Stimulated activated CD8-positive, alpha-beta memory T cell treated with anti-CD3 and anti-CD28 coated beads, Interleukin-15, amount 100 ng/mL, for 1 hour (primary cell): ENCODE measurements around the gene UCK2.
"Not testable (repeated sequence)": the region's sequence is repeated elsewhere in the genome, so short reads cannot be mapped to it uniquely, and the experiment has no call there.

Source experiments
- DNase-seq: peaks from one replicate; pipeline ENCODE4 v3.0.0-alpha.2; 2020; ENCODE audit warnings: low read depth

UCK2 gene

GRCh38 chr1:165827268-165828102 lies at the start of gene UCK2:
UCK2 (plus strand) TSS chr1:165827614; CDS start chr1:165827834, 220 bp downstream.
- peak; percentile 14 for DNase-seq

- not testable (repeated sequence) for DNase-seq
Measured at GRCh38 chr1:165778197-165778596, 49.2 kb upstream of the UCK2 start.

- not testable (repeated sequence) for DNase-seq
Measured at GRCh38 chr1:165783519-165783918, 43.9 kb upstream of the UCK2 start.

GRCh38 chr1:165787741-165788140 lies 39.7 kb upstream of the UCK2 start:
- DNase-seq, result no peak

GRCh38 chr1:165793951-165794350 lies 33.5 kb upstream of the UCK2 start:
- DNase-seq, result no peak

DNA sequence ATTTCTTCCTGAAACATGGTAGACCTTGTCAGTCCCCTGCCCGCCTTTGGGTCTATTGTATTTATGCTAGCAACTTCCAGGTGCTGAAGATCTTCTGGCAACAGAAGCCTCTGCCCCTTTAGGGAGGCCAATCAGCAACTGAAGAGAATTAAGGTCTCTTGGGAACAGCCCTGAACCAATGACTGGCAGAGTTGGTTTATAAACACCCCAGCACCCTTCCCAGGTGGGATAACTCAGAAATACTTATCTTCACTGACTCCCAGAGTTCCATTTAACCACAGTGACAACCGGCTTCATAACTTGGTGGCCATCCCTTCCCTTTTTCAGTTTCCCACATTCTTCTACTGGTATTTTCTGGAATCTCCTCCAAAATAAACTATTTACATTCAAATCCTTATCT lies 31.5 kb upstream of the UCK2 start:
- DNase-seq, result no peak

DNA sequence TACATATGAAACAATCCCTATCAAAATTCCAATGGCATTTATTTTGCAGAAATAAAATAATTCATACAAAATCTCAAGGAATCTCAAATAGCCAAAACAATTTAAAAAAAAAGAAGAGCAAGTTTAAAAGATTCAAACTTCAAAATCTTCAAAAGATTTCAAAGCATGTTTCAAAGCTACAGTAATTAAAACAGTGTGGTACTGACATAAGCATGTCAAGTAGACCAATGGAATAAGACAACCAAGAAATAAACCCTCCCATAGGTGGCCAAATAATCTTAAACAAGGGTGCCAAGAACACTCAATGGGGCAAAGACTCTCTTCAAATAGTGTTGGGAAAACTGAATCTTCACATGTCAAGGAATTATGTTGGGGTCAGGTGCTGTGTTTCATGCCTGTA lies 28.0 kb upstream of the UCK2 start:
- no peak for DNase-seq

GRCh38 chr1:165804513-165804912 lies 22.9 kb upstream of the UCK2 start:
- DNase-seq, result not testable (repeated sequence)

DNA sequence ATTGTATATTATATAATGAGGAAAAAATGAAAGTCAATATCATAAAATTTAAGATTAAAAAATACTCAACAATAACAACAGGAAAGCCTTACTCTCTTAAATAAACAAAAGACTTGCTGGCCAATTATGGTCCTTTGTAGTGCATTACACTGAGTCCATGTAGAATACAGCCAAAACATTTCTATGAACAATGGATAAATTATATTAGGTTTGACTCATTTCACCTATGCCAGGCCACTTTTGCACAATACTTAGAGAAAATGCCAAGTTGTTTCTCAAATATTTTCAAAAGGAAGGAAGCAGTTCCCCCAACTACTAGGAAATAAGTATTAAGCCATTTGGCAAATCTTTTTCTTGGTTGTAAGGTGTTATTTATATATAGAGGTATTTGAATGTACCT lies 19.8 kb upstream of the UCK2 start:
- no peak for DNase-seq

DNA sequence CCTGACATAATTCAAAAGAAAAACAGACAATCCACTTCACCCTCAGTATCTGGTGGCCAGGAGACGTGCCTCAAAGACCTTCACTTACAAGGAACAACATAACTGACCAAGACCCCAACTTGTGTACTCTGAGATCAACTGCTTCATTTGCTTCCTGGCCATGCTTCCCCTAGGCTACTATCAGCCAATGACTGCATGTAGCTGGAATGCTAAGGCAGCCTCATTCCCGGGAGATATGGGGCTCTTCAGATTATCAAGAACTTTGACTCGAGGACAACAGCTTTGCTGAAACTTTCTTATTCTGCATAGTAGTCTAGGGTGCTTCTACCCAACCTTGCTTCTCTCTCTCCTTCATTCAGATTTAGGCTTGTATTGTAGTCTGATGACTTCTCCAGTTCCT lies 11.7 kb upstream of the UCK2 start:
- no peak for DNase-seq

GRCh38 chr1:165816157-165816556 lies 11.3 kb upstream of the UCK2 start:
- DNase-seq, result no peak

DNA sequence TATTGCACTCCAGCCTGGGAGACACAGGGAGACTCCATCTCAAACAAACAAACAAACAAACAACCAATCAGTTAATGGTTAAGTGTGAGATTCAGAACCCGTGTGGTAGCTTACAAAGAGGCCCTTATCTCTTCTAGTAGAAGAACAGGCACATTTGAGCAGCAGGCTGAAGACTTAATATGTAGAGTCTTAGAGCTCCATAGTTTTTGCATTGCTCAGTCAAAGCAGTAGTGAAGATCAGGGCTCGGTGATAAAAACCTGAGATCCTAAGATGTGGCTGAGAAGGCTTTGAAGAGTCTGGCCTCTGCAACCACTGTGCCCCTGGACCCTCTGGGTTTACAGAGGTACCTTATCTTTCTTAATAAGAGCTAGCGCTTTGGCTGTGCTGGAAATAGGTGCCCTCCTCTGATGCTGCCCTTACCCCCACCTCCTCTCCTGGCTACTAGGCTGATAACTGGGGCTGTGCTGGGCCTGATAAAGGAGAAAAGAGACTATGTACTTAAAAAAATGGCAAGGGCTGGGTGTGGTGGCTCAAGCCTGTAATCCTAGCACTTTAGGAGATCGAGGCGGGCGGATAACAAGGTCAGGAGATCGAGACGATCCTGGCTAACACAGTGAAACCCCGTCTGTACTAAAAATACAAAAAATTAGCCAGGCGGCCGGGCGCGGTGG lies 10.5 kb upstream of the UCK2 start:
- DNase-seq, result no peak

GRCh38 chr1:165823552-165824268 lies 3.7 kb upstream of the UCK2 start:
- no peak for DNase-seq

DNA sequence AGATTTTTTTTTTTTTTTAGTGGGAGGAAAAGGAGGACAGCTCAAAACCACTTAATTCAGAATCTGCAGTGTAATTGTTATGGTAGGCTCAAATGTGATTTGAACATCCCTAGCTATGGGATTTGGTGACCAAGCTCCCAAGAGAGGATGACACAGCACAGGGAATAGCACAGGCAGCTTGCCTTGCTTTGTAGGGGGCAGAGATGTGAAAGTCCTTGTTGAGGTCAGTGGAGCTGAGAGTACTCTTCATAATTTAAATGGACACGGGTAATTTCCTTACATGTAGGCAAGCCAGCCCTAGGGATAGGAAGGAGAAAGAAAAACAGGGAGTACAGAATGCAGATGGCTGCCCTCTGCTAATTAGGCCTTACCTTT lies 3.2 kb upstream of the UCK2 start:
- no peak for DNase-seq

DNA sequence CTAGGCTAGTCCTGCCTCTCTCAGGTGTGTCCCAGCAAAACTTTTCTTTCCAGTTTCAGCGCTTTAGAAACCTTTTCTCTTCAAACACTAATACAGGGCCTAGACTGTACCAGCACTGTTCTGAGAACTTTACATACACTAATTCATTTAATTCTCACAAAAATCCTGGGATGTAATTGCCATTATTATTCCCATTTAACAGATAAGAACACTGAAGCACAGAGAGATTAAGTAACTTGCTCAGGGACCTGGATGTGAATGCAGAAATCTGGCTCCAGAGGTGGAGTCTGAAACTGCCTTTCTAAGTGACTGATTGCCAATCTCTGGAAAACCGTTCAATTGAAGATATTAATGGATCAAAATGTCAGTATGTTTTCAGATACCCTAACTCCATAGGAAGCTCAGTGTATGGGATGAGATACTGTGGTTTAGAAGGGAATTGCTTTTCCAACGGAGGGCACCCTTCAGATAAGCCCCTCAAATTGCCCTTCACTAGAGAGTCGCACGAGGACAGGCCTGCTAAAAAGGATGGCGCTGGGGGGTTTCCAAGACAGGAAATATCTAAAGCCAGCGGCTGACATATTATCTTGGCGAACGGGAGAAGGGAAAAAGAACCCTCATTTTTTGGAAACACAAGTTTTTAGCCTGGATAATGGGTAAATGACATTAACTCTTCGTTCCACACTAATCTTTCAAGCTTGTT lies 698 bp upstream of the UCK2 start:
- no peak for DNase-seq

DNA sequence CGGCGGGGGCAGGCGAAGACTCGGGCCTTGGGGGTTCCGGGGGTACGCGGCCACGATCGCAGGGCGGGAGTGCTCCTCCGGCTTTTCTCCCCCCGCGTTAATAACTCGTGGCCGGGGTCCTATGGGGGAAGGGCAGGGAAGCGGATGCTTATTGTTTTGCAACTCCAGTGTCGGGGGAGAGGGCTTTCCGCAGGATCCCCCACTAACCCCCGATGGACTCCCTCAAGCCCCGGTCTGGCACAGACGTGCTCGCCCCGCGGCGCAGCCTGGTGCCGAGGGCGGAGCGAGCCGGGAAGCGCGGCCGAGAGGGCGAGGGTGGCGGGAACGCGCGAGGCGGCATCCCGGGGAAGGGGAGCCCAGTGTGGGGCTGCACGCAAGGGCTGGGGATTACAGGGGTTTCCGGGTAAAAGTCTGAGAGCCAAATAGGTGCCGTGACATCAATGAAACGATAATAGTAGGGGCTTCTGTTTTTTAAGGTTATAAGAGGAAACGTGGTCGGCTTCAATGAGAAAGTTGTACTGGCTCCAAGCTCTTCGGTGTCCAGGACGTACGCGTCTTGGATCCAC lies 772 bp downstream of the UCK2 start:
- no peak for DNase-seq

DNA sequence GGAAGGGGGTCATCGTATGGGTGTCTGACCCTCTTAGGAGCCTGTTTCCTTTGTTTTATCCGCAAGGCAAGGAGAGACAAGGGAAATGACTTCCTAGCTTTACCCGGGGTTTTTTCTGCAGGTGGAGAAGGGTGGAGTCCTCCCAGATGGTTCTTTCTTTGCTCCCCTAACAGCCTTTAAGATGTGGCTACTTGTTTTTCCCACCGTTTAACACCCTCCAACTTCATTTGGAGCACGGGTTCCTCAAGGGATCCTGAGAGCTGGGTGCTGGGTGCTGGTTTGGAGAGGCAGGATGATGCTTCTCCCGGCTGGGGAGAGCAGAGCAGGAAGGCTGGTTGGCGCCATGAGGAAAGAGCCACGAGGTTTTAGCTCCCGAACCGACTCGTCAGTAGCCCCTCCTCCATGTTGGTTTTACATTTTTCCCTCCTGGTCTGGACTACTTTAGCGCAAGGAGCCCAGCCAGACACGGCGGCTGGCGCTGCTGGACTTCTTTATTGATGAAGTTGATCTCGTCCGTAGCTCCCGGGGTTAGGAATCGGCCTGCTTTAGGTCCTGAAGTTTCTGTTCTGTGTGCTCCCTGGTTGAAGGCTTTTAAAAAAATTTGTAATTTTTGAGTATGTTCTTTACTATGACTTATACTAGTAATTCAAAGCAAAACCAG lies 1.4 kb downstream of the UCK2 start:
- no peak for DNase-seq

GRCh38 chr1:165829888-165830287 lies 2.5 kb downstream of the UCK2 start:
- no peak for DNase-seq

DNA sequence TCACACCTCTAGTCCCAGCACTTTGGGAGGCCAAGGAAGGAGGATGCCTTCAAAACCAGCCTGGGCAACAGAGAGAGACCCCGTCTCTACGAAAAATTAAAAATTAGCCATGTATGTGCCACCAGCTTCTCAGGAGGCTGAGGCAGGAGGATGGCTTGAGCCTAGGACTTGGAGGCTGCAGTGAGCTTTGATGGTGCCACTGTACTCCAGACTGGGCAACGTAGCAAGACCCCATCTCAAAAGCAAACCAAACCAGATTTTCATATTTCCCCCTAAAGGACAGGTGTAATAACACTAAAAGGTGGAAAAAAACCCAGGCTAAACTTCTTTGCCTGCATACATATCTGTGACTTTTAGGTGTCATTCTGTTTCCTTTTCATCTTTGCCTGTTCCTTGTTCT lies 3.7 kb downstream of the UCK2 start:
- DNase-seq, result no peak

GRCh38 chr1:165832902-165833301 lies 5.5 kb downstream of the UCK2 start:
- DNase-seq, result no peak

GRCh38 chr1:165833358-165833757 lies 5.9 kb downstream of the UCK2 start:
- no peak for DNase-seq
